GM18511 (cell line): ENCODE results near the gene RAPGEF6.
"Not testable (repeated sequence)": the region's sequence is repeated elsewhere in the genome, so short reads cannot be mapped to it uniquely, and the experiment has no call there.

Experiments used
- ATAC-seq: cut with Tn5 transposase; IDR thresholded peaks from one replicate; pipeline ENCODE4 v1.9.1; 2021; ENCODE audit warnings: mild to moderate bottlenecking, moderate library complexity; ENCODE audit not compliant: unreplicated experiment

The RAPGEF6 gene, protein sequence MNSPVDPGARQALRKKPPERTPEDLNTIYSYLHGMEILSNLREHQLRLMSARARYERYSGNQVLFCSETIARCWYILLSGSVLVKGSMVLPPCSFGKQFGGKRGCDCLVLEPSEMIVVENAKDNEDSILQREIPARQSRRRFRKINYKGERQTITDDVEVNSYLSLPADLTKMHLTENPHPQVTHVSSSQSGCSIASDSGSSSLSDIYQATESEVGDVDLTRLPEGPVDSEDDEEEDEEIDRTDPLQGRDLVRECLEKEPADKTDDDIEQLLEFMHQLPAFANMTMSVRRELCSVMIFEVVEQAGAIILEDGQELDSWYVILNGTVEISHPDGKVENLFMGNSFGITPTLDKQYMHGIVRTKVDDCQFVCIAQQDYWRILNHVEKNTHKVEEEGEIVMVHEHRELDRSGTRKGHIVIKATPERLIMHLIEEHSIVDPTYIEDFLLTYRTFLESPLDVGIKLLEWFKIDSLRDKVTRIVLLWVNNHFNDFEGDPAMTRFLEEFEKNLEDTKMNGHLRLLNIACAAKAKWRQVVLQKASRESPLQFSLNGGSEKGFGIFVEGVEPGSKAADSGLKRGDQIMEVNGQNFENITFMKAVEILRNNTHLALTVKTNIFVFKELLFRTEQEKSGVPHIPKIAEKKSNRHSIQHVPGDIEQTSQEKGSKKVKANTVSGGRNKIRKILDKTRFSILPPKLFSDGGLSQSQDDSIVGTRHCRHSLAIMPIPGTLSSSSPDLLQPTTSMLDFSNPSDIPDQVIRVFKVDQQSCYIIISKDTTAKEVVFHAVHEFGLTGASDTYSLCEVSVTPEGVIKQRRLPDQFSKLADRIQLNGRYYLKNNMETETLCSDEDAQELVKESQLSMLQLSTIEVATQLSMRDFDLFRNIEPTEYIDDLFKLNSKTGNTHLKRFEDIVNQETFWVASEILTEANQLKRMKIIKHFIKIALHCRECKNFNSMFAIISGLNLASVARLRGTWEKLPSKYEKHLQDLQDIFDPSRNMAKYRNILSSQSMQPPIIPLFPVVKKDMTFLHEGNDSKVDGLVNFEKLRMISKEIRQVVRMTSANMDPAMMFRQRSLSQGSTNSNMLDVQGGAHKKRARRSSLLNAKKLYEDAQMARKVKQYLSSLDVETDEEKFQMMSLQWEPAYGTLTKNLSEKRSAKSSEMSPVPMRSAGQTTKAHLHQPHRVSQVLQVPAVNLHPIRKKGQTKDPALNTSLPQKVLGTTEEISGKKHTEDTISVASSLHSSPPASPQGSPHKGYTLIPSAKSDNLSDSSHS (N-terminal part only)

DNA sequence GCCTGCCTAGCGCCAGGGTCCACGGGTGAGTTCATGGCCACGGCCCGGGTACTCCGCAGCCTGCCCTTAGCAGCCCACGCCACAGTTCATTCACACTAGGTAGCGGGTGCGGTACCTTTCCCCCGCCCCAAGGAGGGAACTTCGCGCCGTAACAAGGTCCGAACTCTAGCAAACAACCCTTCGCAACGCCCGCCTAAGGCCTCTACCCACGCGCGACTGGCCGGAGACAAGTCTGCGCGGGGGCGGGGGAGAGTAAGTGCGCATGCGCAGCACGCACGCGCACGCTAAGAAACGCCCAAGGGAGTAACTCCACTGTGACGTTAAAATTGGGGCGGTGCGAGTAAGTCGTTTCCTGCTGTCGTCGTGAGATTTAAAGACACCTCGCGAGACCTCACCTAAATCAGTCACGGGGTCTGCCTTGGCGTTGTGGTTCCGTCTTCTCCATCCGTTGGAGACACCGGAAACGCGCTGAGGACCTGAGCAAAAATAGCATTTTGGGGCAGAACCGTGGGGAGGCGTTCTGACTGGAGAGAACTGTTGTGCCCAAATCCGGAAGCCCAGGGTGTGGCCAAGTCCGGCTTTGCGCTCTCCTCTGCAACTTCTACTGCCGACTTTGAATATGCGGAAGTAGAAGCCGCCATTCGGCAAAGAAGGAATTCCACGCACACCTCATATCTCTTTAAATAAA is at the start of gene RAPGEF6:
TSS of gene RAPGEF6 (minus strand) at position 234 of the 688 bp plus-strand sequence. CDS start at position 35, 199 bp downstream.
- ATAC-seq: peak; percentile 90

DNA sequence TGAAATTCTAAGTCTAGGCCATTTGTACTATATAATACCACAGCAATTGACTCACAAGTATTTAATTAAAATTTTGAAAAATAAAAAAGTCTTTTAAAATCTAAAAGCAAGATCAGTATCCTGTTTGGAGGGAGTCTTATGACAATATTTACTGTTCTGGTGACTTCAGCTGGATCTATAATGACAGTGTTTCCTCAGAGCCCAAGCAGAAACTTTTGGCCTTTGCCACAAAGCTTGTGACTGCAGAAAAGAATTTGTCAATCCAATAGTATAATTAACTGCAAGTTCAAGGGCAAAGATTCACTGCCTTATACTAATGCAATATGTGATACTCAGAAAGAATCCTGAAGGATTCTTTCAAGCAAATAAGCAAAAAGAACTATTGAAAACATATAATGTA is 49.6 kb upstream of the RAPGEF6 start:
- no peak for ATAC-seq

DNA sequence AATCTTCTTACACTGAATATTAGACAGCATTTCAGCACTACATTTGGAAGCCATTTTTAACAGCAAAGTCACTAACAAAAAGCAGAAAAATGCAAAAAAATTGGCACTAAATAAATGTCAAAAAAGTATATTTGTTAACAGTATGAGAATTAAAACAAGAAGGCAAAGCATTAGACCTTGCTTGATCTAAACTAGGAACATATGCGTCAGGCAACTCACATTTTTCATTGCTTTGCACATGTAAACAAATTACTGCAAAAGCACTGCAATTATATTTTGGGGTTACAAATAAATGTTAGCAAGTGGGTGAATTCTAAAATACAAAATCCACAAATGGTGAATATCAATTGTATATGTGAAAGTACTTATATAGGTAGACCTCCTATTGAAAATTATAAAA is 49.0 kb upstream of the RAPGEF6 start:
- no peak for ATAC-seq

DNA sequence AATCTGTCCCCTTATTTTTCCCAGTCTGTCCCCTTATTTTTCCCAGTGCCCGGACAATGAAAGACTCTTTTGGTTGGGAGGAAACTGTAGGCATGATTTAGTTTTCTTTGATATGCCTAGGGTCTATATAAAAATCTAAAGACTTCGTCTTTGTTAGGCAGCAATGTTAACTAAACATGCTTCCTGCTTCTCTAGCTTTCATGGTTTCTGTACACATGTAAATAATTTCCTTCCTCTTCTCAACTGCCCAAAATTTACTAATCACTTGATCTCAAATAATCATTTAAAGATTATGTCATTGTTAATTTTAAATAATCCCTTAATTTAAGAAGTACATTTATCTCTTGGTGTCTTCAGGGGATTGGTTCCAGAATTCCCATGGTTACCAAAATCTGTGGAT is 47.8 kb upstream of the RAPGEF6 start:
- no peak for ATAC-seq

DNA sequence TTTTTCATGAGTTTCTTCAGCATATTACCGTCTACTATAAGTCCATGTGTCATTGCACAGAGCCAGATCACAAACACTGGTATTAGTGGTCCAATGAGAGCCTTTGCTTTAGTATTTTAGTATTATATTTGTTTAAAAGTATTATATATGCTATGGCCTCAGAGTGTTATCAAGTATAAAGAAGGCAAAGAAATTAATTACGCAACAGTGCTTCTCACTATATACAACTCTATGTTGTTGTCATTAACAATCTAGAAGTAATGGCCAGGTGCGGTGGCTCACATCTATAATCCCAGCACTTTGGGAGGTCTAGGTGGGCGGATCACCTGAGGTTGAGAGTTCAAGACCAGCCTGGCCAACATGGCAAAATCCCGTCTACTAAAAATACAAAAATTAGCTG is 47.1 kb upstream of the RAPGEF6 start:
- ATAC-seq: no peak

DNA sequence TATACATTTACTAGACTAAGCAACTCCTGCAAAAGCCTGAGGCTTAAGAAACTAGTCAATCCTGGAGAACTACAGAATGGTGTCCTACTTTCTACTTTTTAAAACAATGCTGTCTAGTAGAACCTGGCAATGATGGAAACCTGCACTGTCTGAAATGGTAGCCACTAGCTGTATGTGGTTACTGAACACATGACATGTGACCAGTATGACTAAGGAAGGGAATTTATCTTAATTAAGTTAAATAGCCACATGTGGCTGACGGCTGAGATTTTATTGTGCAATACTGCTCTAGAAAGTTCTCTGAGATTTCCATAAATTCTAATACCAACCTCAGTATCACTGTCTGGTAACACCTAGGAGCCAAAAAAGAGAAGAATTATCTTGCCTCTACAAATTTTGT is 44.9 kb upstream of the RAPGEF6 start:
- ATAC-seq: no peak

DNA sequence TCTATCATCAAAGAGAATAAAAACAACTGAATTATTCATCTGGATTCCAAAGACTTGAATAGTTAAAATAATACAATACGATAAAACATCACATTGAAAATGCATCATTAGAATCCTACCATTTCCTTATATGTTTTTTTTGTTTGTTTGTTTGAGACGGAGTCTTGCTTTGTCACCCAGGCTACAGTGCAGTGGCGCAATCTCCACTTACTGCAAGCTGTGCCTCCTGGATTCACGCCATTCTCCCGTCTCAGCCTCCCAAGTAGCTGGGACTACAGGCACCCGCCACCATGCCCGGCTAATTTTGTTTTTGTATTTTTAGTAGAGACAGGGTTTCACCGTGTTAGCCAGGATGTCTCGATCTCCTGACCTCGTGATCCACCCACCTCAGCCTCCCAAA is 43.2 kb upstream of the RAPGEF6 start:
- ATAC-seq: not testable (repeated sequence)

DNA sequence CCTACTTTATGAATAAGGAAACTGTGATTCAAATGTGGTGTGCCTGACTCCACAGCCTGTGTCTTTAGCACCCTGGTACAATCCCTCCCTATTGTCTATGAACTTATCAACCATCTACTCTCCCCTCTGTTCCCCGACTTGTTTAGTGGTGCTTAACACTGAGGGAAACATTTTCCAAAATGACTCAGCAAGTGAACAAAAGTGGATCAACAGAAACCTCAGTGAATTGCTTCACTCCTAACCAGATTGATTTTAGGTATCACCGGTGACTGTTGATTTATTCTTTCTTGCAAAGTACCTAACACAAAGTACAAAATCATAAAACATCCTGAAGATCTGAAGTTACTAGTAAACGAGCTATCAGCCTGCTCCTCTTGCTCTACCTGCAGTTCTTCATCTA is 42.1 kb upstream of the RAPGEF6 start:
- no peak for ATAC-seq

DNA sequence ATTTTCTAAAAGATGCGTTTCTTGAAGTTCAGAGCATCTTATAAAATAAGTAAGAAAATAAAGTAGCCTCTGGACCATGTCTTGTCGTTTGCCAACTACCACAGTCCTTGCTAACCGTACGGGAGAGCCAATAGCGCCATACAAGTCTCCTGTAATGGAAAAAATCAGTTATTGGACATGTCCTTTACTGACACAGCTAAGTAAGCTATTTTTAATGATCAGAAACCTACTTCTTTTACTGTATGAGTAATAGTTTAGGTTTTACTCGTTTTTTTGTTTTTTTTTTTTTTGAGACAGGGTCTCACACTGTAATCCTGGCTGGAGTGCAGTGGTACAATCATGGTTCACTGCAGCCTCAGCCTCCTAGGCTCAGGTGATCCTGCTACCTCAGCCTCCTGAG is 37.7 kb upstream of the RAPGEF6 start:
- no peak for ATAC-seq

DNA sequence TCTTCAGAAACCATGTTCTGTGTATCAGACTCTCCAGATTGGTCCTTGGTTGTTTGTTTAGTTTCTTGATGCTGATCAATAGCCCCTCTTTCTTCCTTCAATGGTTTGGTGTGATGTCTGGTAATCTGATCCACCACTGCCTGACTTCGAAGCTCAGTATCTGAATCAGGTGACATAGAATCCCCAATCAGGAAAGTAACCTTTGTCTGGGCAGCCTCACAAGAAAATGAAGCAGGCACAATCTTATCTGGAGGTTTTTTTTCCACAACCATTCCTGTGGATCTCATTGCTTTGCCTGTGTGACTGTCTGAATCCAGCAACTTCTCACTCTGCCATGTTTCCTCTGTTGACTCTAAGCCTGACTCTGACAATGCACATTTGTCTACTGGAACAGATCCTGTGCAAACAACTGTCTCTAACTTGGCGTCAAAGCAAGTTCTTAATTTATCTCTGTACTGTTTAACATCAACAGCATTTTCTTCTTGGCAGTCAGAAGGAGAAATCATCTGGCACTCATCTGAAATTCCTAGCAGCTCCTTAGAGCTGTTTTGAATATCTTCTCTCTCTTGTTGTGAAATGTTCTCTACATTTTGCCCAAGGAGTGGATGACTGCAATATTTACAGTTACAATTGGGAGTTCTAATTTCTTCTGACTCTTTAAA is 37.1 kb upstream of the RAPGEF6 start:
- ATAC-seq: no peak

DNA sequence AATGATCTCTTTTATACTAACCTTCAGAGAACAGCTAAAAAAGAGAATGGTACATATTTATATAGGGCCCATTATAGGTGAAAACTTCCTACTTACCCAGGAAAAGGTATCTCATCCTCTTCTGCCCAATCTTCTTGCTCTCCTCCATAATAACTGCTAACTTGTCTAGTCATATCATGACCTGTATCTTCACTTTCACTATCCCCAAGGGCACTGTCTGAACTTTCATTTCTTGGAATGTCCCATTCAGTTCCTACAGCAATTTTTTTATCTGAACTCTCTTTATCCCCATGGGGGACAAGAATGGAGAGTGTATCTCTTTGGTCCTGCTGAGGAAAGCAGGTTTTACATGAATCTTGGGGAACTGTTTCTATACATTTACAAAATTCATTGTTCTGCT is 36.4 kb upstream of the RAPGEF6 start:
- peak; percentile 60 for ATAC-seq

DNA sequence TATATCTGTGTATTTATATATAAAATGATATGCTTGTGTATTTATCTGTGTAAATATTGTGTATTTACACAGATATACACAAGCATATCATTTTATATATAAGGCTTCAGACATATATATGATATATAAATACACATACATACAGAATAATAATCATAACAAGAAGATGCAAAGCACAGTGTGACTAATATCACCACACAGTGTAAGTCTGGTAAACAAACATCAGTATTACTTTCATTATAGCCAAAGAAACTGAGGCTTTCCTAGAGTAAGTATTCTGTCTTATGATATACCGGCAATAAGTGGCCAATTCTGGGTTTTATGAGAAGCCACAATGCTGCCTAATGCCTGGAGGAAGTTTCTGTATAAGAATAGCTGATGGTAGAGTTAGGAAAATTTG is 29.9 kb upstream of the RAPGEF6 start:
- ATAC-seq: no peak

DNA sequence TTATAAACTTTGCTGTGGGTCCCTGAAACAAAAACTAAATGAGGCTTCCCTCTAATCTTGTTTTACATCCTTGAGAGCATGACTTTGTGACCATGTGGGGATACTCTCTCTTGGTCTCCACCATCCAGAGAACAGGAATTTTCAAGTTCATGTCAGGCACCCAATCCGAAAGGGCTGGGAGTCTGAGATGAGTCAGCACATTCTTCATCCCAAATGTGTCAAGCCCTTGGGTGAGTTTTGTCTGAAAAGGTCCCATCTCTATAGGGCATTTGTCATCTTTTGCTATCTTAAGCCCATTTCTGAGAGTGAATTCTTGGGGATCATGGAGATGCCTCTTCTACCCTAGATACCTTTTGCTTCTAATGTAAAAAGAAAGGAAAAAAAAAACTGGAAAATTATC is 26.9 kb upstream of the RAPGEF6 start:
- no peak for ATAC-seq

DNA sequence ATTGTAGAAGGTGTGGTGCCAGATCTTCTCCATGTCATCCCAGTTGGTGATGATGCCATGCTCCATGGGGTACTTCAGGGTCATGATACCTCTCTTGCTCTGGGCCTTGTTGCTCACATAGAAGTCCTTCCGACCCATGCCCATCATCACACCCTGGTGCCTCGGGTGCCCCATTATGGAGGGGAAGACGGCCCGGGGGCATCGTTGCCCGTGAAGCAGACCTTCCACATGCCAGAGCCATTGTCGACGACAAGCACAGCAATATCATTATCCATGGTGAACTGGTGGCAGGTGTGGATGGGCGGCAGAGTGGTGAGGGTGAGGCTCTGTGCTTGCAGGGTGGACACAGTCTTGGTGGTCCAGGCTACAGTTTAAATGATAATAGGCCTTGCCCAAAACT is 24.8 kb upstream of the RAPGEF6 start:
- no peak for ATAC-seq

DNA sequence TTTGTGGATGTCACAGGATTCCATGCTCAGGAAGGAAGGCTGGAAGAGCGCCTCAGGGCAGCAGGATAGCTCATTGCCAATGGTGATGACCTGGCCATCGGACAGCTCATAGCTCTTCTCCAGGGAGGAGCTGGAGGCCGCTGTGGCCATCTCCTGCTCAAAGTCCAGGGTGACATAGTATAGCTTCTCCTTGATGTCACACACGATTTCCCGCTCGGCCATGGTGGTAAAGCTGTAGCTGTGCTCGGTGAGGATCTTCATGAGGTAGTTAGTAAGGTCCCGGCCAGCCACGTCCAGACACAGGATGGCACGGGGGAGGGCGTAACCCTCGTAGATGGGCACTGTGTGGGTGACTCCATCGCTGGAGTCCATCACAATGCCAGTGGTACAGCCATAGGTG is 24.3 kb upstream of the RAPGEF6 start:
- ATAC-seq: no peak

DNA sequence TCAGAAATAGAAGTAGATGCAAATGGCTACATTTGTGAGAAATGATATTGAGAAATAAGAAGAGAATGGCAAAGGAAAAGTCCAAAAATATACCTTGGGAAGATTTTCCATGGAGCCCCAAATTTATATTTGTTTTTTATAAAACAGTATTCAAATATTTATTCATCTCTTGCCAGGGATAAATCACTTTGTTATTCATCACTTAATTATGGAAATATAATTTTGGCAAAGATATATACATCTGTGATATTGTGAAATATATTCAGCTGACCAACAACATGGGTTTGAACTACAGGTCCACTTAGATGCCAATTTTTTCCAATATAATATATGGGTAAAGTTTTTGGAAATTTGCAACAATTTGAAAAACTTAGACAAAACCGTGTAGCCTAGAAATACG is 19.7 kb upstream of the RAPGEF6 start:
- ATAC-seq: no peak

DNA sequence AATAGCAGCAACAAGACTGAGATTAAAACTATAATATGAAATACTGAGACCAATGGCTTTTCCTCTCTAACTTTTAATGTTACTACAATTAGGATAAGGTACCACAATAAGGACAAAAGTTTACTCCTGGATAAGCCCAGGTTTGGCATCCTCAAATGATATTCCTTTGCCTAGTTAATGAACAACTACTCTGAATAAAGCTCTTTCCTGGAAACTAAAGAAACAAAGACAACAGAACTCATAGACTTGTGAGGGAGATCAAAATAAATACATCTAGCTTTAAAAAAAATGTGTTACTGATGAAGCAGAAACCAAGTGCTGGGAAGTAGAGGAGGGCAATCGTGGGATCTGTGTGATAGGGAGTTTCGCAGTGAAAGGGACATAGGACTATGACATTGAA is 19.3 kb upstream of the RAPGEF6 start:
- ATAC-seq: no peak

DNA sequence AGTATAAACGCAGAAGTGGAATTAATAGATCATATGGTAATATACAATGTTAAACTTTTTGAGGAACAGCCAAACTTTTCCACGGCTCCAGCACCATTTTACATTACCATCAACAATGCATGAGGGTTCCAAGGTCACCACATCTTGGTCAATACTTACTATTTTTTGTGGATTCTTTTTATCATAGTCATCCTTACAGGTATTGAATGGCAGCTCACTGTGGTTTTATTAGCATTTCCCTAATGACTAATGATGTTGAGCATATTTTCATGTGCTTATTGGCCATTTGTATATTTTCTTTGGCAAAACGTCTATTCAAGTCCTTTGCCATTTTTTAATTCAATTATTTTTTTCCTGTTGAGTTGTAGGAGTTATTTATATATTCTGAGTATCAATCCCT is 14.1 kb upstream of the RAPGEF6 start:
- no peak for ATAC-seq

DNA sequence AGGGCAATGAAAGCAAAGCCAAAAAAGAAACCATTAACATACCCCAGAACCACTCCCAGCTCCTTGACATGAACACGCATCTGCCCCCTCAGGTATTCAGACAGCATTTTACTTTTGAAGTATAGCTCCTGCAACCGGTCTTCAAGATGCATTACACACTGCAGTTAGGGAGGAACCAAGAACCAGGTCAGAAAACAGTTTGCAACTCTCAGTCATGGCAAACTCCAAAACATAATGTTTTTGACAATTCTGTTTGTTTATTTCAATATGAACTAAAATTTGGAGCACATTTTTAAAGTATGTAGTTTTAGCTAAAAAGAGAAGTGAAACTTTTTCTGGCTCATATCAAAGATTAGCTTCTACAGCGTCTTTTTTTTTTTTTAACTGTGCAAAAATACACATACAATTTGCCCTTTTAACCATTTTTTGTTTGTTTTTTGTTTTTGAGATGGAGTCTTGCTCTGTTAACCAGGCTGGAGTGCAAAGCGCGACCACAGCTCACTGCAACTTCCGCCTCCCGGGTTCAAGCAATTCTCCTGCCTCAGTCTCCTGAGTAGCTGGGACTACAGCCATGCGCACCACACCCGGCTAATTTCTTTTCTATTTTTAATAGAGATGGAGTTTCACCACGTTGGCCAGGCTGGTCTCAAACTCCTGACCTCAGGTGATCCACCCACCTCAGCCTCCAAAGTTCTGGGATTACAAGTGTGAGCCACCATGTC is 12.2 kb upstream of the RAPGEF6 start:
- peak; percentile 83 for ATAC-seq

DNA sequence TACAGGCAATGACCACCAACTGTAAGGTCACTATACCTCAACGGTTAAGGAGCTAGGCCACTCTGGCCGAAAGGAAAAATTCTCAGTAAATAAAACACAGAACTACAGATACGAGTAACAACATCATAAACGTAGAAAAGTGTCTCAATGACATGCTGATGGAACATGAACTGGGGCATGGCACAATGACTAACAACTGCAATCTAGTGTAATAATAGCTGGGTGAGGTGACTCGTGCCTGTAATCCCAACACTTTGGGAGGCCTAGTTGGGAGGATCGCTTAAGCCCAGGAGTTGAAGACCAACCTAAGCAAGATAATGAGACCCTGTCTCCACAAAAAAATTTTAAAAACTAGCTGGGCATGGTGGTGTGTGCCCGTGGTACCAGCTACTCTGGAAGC is 9.8 kb upstream of the RAPGEF6 start:
- no peak for ATAC-seq
